ENCODE data around the gene TMEM187. TPM values are rescaled to one million over a fixed set of nuclear protein-coding genes. Genes with fewer than 3 reads are reported as not detected.
A peak's percentile ranks its signal among the peaks of the same experiment; 100 is the strongest.

Gene TMEM187
- 1 to 10 TPM; 1.9 to 9.0 (median 4.5) TPM for total RNA-seq

- no peak for TF ChIP-seq CTCF (IDR thresholded peaks at IDR 0.05)
- DNase-seq (ENCODE audit: low spot score) (peak; percentile 57), ATAC-seq (ENCODE audit: low FRiP score) (peak; percentile 69)
Observed at GRCh38 chrX:153972368-153973126, at the start of gene TMEM187. Gene TMEM187 (plus strand): TSS chrX:153972754. CDS start chrX:153982063, 9,309 bp downstream.

GRCh38 chrX:153922932-153923857, 49.4 kb upstream of the TMEM187 start:
- DNase-seq (ENCODE audit: low spot score) (no peak), ATAC-seq (ENCODE audit: low FRiP score) (peak; percentile 42)
- TF ChIP-seq CTCF (IDR thresholded peaks at IDR 0.05) = no peak

- no peak for TF ChIP-seq CTCF (IDR thresholded peaks at IDR 0.05)
- DNase-seq (ENCODE audit: low spot score) = no peak
- no peak for ATAC-seq (ENCODE audit: low FRiP score)
Observed at GRCh38 chrX:153924149-153924861, 48.2 kb upstream of the TMEM187 start.

GRCh38 chrX:153925387-153925738, 47.2 kb upstream of the TMEM187 start:
- ATAC-seq (ENCODE audit: low FRiP score) (no peak), DNase-seq (ENCODE audit: low spot score) (no peak)
- TF ChIP-seq CTCF (IDR thresholded peaks at IDR 0.05) = no peak

- no peak for TF ChIP-seq CTCF (IDR thresholded peaks at IDR 0.05)
- no peak for ATAC-seq (ENCODE audit: low FRiP score)
- DNase-seq (ENCODE audit: low spot score) = no peak
Observed at GRCh38 chrX:153925739-153926551, 46.6 kb upstream of the TMEM187 start, which contains the start of gene ARHGAP4. Gene ARHGAP4 (minus strand): TSS chrX:153926264. CDS start chrX:153926202, 62 bp downstream.

GRCh38 chrX:153926552-153926857, 46.0 kb upstream of the TMEM187 start:
- DNase-seq (ENCODE audit: low spot score) (no peak), ATAC-seq (ENCODE audit: low FRiP score) (no peak)
- TF ChIP-seq CTCF (IDR thresholded peaks at IDR 0.05) = no peak

All from omental fat pad (tissue), 4 donors.